LNCaP clone FGC (cell line): ENCODE measurements around the gene NAA35.

Experiments used
- DNase-seq: peaks from one replicate; pipeline ENCODE4 v3.0.0-alpha.2; 2011; ENCODE audit warnings: low read depth
- H3K4me3 ChIP-seq: 2 replicates; pipeline ENCODE4 v1.5.1; 2011; ENCODE audit warnings: mild to moderate bottlenecking, low read depth, low read length, control low read depth
- TF ChIP-seq, protein P1 (sequence below): IDR thresholded peaks from 2 replicates; pipeline ENCODE4 v1.5.1; 2012; ENCODE audit warnings: mild to moderate bottlenecking; ENCODE audit not compliant: control insufficient read depth, insufficient read depth; ENCODE audit errors: extremely low read depth

The NAA35 gene

DNA sequence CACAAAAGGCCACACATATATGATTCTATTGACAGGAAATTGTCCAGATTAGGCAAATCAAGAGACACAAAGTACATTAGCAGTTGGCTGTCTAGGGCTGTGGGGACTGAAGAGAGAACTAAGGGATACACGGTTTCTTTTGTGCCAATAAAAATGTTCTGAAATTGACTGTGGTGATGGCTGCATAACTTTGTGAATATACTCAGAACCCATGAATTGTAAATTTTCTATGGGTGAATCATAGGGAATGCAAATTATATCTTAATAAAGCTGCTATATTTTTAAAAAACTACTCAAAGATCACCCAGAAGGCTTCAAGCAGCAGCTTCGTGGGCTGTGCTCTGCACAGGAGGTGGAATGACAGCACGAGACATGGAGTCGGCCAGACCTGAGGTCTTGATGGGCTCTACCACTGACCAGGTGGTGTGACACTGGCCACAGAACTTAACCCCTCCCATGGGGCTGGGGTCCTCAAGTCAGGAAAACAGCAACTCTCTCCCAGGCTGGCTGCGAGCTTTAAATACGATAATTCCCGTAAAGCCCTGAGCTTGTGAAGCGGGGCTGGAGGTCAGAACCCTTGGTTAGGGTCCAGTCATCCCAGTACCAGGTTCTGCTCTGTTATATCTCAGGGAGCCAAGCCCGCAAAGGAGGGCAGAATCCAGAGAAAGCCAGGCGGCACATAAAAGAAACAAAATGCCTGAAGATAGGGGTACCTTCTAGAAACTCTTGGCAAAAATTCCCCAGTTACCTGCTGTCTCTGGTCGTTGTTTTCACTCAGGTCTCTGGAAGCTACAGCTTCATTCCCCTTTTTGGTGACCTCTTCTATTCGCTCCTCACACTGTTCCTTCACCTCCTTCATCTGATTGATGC is 99.3 kb downstream of the NAA35 start:
- no peak overlapping the region for H3K4me3 ChIP-seq
- TF ChIP-seq, protein P1, sequence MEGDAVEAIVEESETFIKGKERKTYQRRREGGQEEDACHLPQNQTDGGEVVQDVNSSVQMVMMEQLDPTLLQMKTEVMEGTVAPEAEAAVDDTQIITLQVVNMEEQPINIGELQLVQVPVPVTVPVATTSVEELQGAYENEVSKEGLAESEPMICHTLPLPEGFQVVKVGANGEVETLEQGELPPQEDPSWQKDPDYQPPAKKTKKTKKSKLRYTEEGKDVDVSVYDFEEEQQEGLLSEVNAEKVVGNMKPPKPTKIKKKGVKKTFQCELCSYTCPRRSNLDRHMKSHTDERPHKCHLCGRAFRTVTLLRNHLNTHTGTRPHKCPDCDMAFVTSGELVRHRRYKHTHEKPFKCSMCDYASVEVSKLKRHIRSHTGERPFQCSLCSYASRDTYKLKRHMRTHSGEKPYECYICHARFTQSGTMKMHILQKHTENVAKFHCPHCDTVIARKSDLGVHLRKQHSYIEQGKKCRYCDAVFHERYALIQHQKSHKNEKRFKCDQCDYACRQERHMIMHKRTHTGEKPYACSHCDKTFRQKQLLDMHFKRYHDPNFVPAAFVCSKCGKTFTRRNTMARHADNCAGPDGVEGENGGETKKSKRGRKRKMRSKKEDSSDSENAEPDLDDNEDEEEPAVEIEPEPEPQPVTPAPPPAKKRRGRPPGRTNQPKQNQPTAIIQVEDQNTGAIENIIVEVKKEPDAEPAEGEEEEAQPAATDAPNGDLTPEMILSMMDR = no peak
- no peak for DNase-seq

DNA sequence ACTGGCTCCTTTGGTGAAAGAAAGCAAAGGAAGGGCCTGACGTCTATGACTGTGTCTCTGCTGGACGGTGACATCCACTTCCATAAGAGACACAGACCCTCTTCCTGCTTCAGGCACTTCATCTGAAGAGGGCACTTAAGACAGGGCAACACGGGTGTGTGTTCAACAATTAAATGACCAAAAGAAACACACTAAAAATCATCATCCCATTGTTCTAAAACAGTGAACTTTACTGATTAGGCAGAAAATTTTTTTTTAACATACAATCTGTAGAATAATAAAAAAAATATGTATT is 99.9 kb downstream of the NAA35 start:
- no peak for DNase-seq
- TF ChIP-seq, protein P1 = no peak
- no peak overlapping the region for H3K4me3 ChIP-seq

- H3K4me3 ChIP-seq = no peak overlapping the region
- TF ChIP-seq, protein P1 = no peak
- DNase-seq = no peak
These were observed 100.4 kb downstream of the NAA35 start for GRCh38 chr9:86041311-86041741.

- no peak overlapping the region for H3K4me3 ChIP-seq
- TF ChIP-seq, protein P1 = no peak
- DNase-seq = no peak
These were observed 101.4 kb downstream of the NAA35 start for GRCh38 chr9:86042199-86042978.

- no peak for DNase-seq
- TF ChIP-seq, protein P1 = no peak
- no peak overlapping the region for H3K4me3 ChIP-seq
These were observed 102.6 kb downstream of the NAA35 start for GRCh38 chr9:86043586-86043985.

DNA sequence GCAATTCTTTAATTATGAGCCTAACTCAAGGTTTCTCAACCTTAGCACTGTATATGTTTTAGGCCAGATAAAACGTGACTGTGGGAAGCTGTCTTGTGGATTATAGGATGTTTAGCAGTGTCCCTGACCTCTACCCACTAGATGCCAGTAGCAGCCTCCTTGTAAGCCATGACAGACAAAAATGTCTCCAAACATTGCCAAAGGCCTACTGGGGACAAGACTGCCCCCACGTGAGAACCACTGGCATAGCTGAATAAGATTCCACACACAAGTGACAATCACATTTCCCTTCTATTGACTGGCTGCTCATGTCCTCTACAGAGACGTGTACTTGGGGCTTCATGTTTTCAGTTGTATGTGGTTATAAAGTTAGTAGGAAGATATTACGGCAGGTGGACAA is 103.1 kb downstream of the NAA35 start:
- no peak overlapping the region for H3K4me3 ChIP-seq
- TF ChIP-seq, protein P1 = no peak
- no peak for DNase-seq
